ENCODE results near the gene CXXC5.

GRCh38 chr5:139638090-139638735 lies 9.9 kb upstream of the CXXC5 start:
- TF ChIP-seq CTCF (IDR thresholded peaks at IDR 0.05; ENCODE audit: borderline replicate concordance, extremely low read depth, low read length, poor library complexity, severe bottlenecking) = no peak
- TF ChIP-seq EZH2 (IDR thresholded peaks at IDR 0.05; ENCODE audit: borderline replicate concordance, low read depth, low read length, severe bottlenecking) = no peak

Data from DND-41 (cell line).